HG02884 (cell line): Measurements from ENCODE around the gene N4BP2.

Source experiments
- ATAC-seq: cut with Tn5 transposase; IDR thresholded peaks from one replicate; pipeline ENCODE4 v1.9.1; 2021; ENCODE audit warnings: mild to moderate bottlenecking, moderate library complexity; ENCODE audit not compliant: unreplicated experiment

Gene N4BP2

DNA sequence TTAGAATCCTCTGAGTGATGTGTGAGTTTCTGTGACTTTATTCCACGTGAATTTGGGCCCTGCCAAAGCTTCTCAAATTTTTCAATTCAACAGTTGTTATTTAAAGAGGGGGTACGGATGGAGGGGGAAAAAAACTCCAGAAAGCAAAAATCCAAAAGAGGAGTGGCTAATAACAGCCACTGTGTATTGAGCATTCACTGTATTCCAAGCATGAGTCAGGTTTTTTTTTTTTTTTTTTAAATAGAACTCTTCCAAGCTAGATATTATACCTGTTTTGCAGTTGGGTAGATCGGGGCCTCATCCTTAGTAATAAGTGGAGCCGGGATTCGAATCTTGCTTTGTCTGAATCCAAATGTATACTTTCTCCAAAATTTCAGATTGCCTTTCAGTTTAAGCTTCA is 133.8 kb downstream of the N4BP2 start:
- no peak for ATAC-seq

GRCh38 chr4:40190880-40191815 is 134.5 kb downstream of the N4BP2 start:
- no peak for ATAC-seq

- peak; percentile 35 for ATAC-seq
Measured at GRCh38 chr4:40192114-40193015, 135.7 kb downstream of the N4BP2 start.

DNA sequence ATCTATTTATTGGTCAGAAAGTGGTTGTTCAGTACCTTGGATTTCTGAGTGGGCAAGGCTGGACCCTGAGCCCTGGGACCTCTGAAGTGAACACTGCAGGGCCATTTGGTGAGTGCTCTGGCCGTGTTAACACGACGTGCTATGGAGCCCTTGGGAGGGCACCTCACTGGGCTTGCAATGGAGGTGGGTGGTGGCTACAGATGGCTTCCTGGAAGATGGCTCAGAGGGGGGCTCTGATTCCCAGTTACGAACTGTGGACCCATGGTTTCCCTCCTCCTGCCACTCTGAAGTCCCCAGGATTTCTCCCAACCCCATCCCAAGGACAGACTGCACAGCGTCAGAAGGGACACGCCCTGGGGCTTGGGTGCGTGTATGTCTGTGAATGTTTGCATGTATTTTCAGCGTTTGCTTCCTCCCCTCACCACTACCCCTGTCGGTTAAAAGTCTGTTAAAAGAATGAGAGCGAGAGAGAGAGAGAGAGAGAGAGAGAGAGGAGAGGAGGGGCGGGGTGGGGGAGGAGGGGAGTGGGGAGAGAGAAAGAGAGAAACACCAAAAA is 136.4 kb downstream of the N4BP2 start:
- peak; percentile 29 for ATAC-seq

DNA sequence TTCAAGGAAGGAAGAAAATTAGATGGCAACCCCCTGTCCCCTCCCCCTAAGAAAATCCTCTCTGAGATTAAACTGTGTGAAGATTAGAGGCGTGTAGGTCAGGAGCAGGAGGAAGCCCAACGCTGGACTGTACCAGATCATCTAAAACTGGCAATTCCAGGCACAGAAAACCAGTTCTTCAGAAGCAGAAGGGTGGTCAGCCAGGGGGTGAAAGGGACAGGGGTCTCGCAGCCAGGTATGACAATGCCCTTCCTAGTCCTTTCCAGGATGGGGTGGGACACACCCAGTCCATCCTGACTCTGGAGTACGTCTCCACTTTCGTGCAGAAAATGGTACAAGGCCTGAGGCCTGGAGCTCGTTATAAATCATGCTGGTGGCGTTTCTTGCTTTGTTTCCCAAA is 136.9 kb downstream of the N4BP2 start:
- ATAC-seq = no peak

DNA sequence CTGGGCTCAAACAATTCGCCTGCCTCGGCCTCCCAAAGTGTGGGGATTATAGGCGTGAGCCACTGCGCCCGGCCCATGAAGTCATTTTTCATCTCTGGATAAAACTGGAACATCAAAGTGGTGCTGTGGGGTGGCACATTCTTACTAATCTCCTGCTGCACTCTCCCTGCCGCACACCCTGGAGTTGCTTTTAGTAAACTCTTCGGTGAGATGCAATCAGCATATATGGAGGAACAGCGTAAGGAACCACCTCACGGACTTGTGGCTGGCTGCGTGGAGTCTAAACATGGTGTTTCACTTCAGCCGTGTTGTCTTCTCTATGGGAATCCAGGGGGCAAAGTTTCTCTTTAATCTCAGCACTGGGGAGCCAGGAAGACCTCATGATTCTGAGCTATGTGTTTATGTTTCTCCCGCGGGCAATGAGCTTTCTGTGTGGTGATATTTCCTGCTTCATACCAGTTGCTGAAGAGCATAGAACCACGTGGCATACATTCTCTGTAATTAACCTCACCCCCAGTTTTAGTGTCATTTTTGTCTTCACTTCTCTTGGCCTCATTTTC is 138.0 kb downstream of the N4BP2 start:
- no peak for ATAC-seq

DNA sequence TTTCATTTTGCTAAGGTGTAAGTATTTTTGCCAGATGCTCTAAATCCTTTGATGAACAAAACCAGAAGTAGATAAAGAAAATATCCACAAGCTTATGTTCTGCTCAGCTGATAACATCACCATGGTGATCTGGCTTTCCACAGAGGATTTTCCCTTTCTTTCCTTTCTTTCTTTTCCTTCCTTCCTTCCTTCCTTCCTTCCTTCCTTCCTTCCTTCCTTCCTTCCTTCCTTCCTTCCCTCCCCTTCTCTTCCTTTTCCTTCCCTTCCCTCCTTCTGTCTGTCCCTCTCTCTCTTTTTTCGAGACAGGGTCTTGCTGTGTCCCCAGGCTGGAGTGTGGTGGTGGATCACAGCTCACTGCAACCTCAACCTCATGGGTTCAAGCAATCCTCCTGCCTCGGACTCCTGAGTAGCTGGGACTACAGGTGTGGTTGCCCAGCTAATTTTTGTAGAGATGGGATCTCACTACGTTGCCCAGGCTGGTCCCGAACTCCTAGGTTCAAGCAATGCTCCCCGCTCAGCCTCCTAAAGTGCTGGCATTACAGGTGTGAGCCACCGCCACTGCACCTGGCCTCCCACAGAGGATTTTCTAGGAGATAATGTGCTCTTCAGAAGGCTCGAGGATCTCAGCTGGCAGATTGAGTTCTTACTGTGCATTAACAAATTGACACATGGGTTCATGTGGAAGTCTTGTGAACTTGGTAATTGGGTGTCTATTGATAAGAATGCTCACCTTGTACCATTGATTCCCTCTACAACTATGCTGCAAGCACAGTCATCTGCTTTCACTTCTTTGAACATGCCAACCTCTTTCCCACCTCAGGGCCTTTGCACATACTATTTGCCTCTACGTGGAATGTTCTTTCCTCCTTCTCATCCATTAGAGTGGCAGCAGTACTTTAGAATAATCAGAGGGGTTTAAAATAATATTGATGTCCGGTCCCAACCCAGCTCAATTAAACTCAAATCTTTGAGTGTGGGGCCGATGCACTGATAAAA is 138.8 kb downstream of the N4BP2 start:
- ATAC-seq = no peak

DNA sequence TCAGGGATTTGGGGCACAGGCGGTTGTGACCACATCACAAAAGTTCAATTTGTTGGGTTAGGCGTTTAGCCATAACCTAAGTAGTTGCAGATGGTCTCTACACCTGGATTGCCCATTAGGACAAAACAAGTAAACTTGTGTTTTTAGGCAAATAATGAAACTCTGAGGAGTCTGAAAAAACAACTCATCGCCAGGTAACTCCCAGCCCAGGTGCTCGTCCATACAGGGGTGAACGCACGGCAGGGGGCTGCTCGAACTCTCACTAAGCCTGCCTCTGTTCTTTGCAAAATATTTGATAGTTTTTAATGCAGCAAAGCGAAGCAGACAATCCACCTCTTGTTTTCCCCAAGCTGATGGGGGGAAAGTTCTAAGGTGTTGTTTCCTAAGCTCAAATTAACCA is 139.6 kb downstream of the N4BP2 start:
- no peak for ATAC-seq

DNA sequence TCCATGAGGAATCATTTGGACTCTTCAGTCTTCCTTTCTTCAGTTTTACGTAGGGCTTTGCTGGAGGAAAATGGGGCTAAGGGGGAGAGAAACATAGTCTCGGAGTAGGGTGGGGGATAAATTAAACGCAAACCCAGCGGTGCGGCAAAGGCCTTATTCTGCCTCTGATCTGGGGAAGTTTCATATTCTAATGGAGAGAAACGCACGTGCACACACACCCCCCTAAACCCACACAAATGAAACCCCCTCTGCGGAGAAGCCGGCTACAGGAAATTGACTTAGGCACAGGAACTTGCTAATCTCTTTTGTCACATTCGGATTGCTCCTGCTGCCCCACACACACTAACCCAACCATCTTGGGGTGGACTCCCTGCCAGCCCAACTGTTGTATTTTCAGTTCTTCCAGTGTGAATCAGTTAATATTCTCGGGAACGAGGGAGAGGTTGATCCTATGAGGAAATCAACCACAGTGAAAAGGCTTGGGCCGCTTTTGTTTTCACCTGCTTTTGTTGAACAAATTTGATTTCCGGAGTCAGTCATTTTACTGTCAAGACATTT is 140.2 kb downstream of the N4BP2 start, which contains the start of gene RHOH:
Gene RHOH (plus strand): TSS at position 308 of the 558 bp plus-strand sequence. CDS start 46,356 bp downstream, outside the sequence.
- ATAC-seq = no peak

DNA sequence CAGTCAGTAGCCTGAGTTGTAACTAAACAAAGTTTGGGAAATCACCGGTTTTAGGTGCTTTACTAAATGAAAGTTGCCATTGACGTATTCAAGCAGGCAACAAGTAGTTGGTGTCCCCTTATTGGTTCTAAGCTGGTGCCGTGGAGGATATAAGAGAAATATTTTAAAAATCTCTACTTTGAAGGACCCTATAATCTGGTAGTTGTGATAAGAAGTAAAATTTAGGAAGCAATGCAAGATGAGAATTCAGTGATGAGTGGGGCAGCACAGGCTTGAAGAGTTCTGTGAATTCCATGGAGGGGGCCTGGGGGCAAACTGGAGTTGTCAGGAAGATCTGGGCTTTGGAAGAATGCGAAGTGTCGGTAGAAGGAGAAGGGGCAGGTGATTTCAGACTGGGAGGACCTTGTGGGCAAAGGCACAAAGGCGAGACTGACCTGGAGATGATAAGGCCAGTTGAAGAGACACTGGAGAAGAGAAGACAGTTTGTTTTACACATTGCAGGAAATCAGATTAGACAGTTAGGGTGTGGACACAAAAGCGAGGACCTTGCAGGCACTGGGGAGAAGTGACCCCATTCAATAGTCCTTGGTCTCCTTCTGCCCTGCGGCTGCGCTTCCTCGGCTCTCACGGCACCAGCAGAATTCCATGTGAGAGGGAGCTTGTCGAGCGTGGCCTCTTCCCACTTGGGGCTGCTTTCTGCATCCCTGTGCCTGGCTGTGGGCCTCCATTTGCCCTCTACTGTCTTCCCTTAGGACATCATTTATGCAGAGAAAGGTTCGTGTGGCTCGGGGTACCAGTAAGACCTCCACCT is 141.4 kb downstream of the N4BP2 start:
- ATAC-seq = no peak

- no peak for ATAC-seq
Measured at GRCh38 chr4:40199179-40199670, 142.6 kb downstream of the N4BP2 start.

GRCh38 chr4:40199999-40200874 is 143.6 kb downstream of the N4BP2 start:
- peak; percentile 52 for ATAC-seq

DNA sequence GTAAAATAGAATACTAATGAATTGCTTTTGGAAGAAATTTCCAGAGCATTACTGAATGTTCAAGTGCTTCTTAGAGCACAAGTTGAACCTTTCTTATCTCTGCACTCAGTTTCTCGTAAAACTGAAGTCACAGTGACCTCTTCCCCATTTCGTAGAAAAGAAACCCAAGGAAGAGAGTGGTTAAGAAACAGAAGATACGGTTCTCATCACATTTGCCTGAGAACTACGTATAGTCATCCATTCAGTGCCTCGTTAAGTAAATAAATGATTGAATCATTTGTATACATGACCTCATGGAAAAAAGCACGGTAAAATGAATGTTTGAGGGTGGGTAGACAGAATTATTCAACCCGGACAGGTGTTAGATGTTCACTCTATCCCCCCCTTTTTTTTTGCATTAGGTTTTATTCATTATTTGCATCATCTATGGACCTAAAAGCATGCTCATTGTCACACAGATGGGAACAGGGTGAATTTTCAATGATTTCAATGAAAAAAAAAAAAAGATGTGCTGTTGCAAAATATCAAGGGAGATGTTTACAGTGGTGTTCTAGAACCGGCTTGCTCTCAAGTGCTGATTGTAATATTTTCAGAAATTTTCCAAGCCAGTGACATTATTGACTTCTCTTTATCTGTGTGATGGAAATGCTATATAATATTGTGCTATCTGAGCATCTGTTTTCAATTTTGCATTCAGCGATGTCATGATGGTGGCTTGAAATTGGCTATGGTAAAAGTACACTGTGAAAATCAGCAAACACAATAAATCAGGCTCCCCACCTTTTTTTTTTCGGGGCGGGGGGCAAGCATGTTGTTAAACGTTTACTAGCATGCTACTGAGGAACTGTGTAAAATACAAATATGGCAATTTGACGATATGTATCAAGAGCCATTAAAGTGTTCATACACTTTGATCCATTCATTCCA is 144.5 kb downstream of the N4BP2 start:
- no peak for ATAC-seq

DNA sequence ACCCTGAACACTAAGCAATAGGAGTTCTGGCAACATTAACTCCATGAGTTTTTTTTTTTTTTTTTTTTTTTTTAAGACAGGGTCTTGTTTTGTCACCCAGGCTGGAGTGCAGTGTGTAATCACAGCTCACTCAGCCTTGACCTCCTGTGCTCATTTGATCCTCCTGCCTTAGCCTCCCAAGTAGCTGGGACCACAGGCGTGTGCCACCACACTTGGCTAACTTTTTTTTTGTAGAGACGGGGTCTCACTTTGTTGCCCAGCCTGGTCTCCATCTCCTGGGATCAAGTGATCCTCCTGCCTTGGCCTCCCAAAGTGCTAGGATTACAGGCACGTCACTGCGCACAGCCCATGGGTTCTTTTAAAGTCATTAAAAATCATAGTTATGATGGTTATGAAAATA is 145.2 kb downstream of the N4BP2 start:
- no peak for ATAC-seq

DNA sequence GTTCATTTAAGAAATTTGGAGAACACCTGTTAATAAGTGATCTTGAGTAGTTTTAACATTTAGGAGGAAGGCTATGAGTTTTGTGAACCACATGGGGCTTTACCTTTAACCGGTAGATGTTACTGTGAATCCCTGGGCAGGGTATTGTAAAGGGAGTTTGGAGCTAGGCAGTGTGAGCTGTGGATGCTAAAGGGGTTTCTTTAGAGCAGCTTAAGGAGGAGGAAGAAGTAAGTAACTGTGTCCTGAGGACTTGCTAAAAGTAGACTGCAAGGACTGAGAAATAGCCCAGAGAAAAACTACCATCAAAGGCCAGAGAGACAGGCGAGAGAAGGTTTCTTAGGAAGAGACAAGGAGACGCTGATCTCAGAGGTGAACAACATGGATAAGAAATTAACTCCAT is 145.8 kb downstream of the N4BP2 start:
- no peak for ATAC-seq

- no peak for ATAC-seq
Measured at GRCh38 chr4:40204507-40205258, 148.0 kb downstream of the N4BP2 start.
